A549 treated with dexamethasone at 1 μM for 4 hours (cell line): ENCODE results near the gene CELF6. TPM values are rescaled to one million over a fixed set of nuclear protein-coding genes. Genes with fewer than 3 reads are reported as not detected.

ENCODE experiments used
- total RNA-seq: library from RNA; stranded (reverse); fragments of 200-300 nt; extraction: Qiagen RNA extraction; gene quantifications from 5 replicates; pipeline ENCODE4 v1.2.3, GENCODE V29; 2022

Gene CELF6
- total RNA-seq: 0.11 to 0.21 TPM (median 0.15 TPM) in 4 of 5 replicates, not detected in the other

GRCh38 chr15:72319985-72320671, at the start of gene CELF6:
Gene CELF6 (minus strand): TSS chr15:72320157. CDS start chr15:72319874, 283 bp downstream.

GRCh38 chr15:72272213-72272996, 47.6 kb downstream of the CELF6 start, which contains the start of gene PARP6:
Gene PARP6 (minus strand): TSS chr15:72272554. CDS start chr15:72267477, 5,077 bp downstream.

Other genes with a start within 250 kb of the CELF6 start
- gene MYO9A, start 202.0 kb downstream of the CELF6 start, total RNA-seq: 8.8 to 17.4 TPM (median 12.7 TPM) in 5 replicates
- 1.4 to 2.4 TPM (median 2.1 TPM) in 5 replicates for gene SENP8, start 201.8 kb downstream of the CELF6 start, total RNA-seq
- 0.07 to 0.27 TPM (median 0.16 TPM) in 5 replicates for gene GRAMD2A, start 122.4 kb downstream of the CELF6 start, total RNA-seq
- gene PKM, start 89.0 kb downstream of the CELF6 start, total RNA-seq: 2,602 to 3,306 TPM (median 3,287 TPM) in 5 replicates
- gene PARP6, start 47.6 kb downstream of the CELF6 start, total RNA-seq: 42.5 to 64.4 TPM (median 60.6 TPM) in 5 replicates
- 136 to 149 TPM (median 144 TPM) in 5 replicates for gene HEXA, start 55.9 kb upstream of the CELF6 start, total RNA-seq
- gene TMEM202, start 78.1 kb upstream of the CELF6 start, total RNA-seq: not detected in 5 replicates
- gene ARIH1, start 154.2 kb upstream of the CELF6 start, total RNA-seq: 42.6 to 78.8 TPM (median 76.6 TPM) in 5 replicates